NCI-H524 (cell line): ENCODE measurements around the gene ZMIZ1.

Source experiments
- DNase-seq, 2 experiments: peaks; one replicate each; lab custom pipeline; 2025; lab: John Stamatoyannopoulos, UW

Gene ZMIZ1

GRCh38 chr10:79231908-79232307 lies 163.1 kb downstream of the ZMIZ1 start:
- DNase-seq = no peak

DNA sequence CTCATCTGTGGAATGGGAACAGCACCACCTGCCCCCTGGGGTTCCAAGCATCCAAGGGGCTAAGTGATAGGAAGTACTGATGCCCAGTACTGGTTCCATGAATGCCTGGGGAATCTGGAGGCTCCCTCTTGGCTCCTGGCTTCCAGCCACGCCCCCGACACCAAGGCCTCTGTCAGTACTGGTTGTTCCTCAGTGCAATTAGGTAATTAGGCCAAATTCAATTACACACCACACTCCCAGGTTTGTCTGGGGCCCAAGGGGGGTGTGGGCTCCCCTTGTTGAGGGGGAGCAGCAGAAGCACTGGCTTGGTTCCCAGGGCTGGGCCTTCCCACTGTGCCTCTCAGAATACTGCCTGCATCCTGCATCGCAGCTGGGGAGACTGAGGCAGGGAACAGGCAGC lies 164.1 kb downstream of the ZMIZ1 start:
- no peak for DNase-seq

- no peak for DNase-seq
Measured at GRCh38 chr10:79234391-79235315, 165.9 kb downstream of the ZMIZ1 start.

GRCh38 chr10:79235765-79236432 lies 167.1 kb downstream of the ZMIZ1 start:
- no peak for DNase-seq

DNA sequence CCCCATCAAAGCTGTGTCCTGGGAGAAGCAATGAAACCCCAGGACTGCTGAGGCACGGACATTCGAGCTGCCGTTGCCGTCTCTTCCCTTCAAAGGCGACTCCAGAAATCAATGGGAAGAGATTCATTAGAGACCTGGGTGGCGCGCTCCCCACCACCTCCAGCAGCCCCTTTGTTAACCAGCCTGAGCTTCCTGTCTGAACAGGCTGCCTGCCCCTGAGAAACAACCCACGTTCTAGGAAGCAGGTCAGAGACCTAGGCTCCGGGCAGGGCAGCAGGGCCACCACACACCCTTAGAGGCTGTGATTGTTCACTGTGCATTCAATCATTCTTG lies 167.6 kb downstream of the ZMIZ1 start:
- DNase-seq = no peak

GRCh38 chr10:79237454-79238157 lies 168.8 kb downstream of the ZMIZ1 start:
- DNase-seq = no peak

- peak in 1 of 2 experiments; percentile 19 for DNase-seq
Measured at GRCh38 chr10:79238158-79238520, 169.4 kb downstream of the ZMIZ1 start.

- no peak for DNase-seq
Measured at GRCh38 chr10:79238606-79239005, 169.8 kb downstream of the ZMIZ1 start.

GRCh38 chr10:79239275-79239779 lies 170.6 kb downstream of the ZMIZ1 start:
- DNase-seq = no peak

DNA sequence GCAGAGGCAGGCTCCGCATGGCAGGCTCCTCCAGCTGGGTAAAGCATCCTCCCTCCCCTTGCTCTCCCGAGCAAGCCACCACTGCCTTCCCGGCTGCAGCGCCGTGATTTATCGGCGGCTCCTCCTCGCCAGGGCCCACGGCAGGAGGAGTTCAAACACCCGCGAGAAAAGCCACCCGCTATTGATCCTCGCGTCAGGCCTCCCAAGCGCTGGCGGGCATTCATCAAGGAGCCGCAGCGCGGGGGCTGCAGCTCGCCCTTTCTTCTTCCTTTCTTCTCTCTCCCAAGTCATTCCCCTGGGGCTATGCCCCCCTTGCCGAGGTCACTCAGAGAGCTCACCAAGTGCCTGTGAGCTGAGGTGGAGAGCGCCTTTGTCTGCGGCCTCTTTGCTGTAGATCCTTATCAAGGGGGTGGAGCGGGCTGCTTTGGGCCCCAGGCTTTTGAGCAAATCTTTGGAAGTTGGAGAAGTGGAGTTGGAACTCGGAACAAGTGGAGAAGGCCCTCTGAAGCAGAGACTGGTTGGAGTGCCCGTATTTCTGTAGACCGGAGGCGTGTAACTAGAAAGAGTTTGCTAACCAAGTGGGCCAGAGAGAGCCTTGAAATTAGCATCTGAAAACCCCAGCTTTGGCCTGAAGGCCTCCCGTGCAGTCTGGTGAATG lies 171.3 kb downstream of the ZMIZ1 start:
- no peak for DNase-seq

- peak in 1 of 2 experiments; percentile 17 for DNase-seq
Measured at GRCh38 chr10:79241629-79241989, 172.8 kb downstream of the ZMIZ1 start.

- no peak for DNase-seq
Measured at GRCh38 chr10:79241990-79242619, 173.3 kb downstream of the ZMIZ1 start.

DNA sequence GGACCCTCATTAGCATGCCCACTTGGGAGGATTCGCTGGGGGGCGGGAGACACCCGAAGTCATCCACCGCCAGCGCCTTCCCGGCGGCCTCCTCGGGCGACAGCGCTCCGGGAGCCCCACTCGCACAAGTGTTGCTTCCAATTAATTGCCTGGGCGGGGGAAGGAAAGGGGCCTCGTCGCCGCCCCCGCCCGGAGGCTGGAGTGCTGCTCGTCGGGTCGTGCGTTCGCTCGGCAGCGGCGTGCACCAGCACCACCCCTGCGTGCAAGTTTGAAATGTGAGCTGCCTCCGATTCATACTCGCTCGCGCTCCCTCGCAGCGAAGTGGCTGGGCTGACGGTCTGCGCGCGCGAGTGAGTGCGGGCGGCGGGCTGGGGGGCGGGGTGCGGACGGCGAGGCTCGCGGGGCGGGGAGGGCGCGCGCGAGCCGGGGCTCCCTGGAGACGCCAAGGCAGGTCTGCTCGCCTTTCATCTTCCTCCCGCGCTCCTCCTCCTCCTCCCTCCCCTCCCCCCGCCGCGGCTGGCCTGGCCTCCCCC lies 173.9 kb downstream of the ZMIZ1 start:
- DNase-seq = peak in 1 of 2 experiments; percentile 53

- DNase-seq = peak in 1 of 2 experiments; percentile 34
Measured at GRCh38 chr10:79243181-79244067, 174.7 kb downstream of the ZMIZ1 start.

DNA sequence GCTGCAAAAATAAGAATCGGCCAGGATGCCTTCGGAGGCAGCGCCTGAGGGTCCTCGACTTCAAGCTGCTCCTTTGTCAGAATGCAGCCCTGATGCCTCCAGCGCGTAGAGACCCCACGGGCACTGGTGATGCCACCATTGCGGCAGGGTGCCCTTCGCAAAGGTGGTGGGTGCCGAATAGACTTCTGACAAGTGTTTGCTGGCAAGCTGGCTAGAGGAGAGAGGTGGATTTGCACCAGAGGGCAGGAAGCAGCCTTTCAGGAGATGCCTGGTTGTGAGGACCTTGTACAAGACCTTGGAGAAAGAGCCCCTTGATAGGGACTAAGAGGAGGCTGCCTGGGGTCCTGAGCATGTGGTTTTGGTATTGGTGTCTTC lies 175.3 kb downstream of the ZMIZ1 start:
- no peak for DNase-seq

GRCh38 chr10:79244841-79245504 lies 176.2 kb downstream of the ZMIZ1 start:
- no peak for DNase-seq

GRCh38 chr10:79245539-79246208 lies 176.9 kb downstream of the ZMIZ1 start:
- no peak for DNase-seq

DNA sequence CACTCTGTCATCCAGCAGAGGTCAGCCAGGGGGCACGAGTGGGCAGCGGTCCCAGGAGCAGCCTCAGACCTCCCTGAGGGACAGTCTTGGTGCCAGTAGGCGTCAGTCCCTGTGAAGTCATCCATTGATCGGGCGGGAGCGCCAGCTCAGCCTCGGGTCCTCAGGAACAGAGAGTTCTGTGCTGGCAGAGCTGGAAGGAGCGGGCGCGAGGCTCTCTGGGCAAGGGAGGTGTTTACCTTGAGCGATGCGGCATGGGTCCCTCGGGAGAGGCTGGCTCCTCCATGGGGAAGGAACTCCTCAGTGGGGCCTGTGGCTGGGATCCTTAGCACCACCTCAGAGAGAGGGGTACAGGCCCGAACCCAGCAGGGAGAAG lies 177.4 kb downstream of the ZMIZ1 start:
- DNase-seq = no peak

DNA sequence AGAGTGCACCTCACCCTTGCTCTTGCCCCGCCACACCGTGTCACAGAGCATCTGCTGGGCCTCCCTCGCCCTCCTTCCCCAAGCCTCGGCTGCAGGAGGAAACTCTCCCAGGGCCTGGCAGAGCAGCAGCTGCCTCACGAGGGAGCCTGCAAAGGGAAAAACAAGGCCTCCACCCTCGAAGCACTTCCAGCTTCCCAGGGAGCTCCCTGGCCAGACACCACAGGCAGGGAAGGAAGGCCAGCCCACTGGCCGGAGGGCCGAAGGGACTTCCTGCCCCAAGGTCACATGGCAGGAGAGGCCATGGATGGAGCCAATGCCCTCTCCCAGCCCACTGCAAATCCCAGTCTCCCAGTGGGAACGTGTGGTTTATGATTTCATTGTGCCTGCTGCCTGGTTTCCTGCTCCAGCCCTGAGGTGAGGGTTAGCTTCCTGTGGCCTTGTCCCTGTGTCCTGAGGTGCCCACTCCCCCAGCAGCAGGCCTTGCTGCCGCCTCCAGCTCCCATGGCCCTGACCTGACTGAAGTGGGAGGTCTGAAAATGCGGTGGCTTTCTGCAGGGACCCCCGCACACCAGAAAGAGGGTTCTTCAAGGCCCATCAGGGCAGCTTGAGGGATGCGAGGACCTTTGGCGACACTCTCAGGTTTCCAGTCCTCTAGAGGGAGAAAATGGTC lies 178.0 kb downstream of the ZMIZ1 start:
- no peak for DNase-seq
